A549 (cell line): ENCODE measurements around the gene EXOC2. TPM values are rescaled to one million over a fixed set of nuclear protein-coding genes. Genes with fewer than 3 reads are reported as not detected.
"Not testable (repeated sequence)": the region's sequence is repeated elsewhere in the genome, so short reads cannot be mapped to it uniquely, and the experiment has no call there.

ENCODE experiments used
- ATAC-seq, 2 experiments: fragments of 200-7000 bp in 1 of 2; fragments of >200 bp in 1 of 2; cut with Nextera tagmentation in 1 of 2; cut with Tn5 transposase in 1 of 2; 3 replicates each; pipeline versions ENCODE4 v1.8.0 to v1.9.1; 2018 to 2020; ENCODE audit warnings: mild to moderate bottlenecking in 1 of 2, moderate library complexity in 1 of 2
- CTCF ChIA-PET: fragments of 300-600 bp; sonication (Branson Sonifier 250); formaldehyde crosslinking; extraction: SDS; loops from one replicate; lab custom pipeline; 2021; ENCODE audit warnings: antibody characterized with exemption, inconsistent platforms; lab: Yijun Ruan, JAX
- POLR2A ChIA-PET: fragments of 350-600 bp; formaldehyde crosslinking; extraction: SDS; loops from one replicate; lab custom pipeline; 2021; ENCODE audit warnings: antibody characterized with exemption, inconsistent platforms; lab: Yijun Ruan, JAX
- DNase-seq, 2 experiments: peaks; one replicate each; pipeline versions ENCODE4 v3.0.0 to v3.0.0-alpha.2; 2011 to 2016; ENCODE audit warnings: low read depth in 1 of 2, low spot score in 1 of 2
- FAIRE-seq: peaks from 2 replicates; lab custom pipeline; 2011; peaks lifted over from hg19 to GRCh38; lab: Jason Lieb, UNC
- H3K27ac ChIP-seq, 2 experiments: fragments of >200 bp; sonication (Bioruptor Twin); formaldehyde crosslinking; 3 replicates each; pipeline ENCODE4 v1.5.1; 2016 to 2017
- H3K4me1 ChIP-seq: fragments of >200 bp; sonication (Bioruptor Twin); formaldehyde crosslinking; 3 replicates; pipeline ENCODE4 v1.6.1; 2016
- H3K4me2 ChIP-seq: fragments of >200 bp; sonication (Bioruptor Twin); formaldehyde crosslinking; 3 replicates; pipeline ENCODE4 v1.6.1; 2016
- H3K4me3 ChIP-seq: fragments of >200 bp; sonication (Bioruptor Twin); formaldehyde crosslinking; 3 replicates; pipeline ENCODE4 v1.5.1; 2016
- H3K9me3 ChIP-seq: fragments of >200 bp; sonication (Bioruptor Twin); formaldehyde crosslinking; 3 replicates; pipeline ENCODE4 v1.6.1; 2016
- BCL3 ChIP-seq: fragments of >200 bp; sonication (Bioruptor Twin); formaldehyde crosslinking; IDR thresholded peaks from 3 replicates; pipeline ENCODE4 v1.6.1; 2016
- BHLHE40 ChIP-seq: IDR thresholded peaks from 2 replicates; pipeline ENCODE4 v1.6.1; 2012; ENCODE audit warnings: low read depth, low read length, inconsistent platforms
- CHD4 ChIP-seq: fragments of 200-600 bp; sonication (generic); IDR thresholded peaks from 2 replicates; pipeline ENCODE4 v1.6.1; 2016; ENCODE audit warnings: antibody characterized with exemption, mild to moderate bottlenecking, borderline replicate concordance
- CTCF ChIP-seq: fragments of >200 bp; sonication (Bioruptor Twin); formaldehyde crosslinking; IDR thresholded peaks from 3 replicates; pipeline ENCODE4 v1.5.1; 2016
- EHMT2 ChIP-seq: fragments of 200-600 bp; sonication (generic); IDR thresholded peaks from 2 replicates; pipeline ENCODE4 v1.6.1; 2016; ENCODE audit warnings: antibody characterized with exemption, low read depth, mild to moderate bottlenecking, moderate library complexity
- ESRRA ChIP-seq: fragments of 150-350 bp; IDR thresholded peaks from 2 replicates; pipeline ENCODE4 v1.6.1; 2014; ENCODE audit warnings: mild to moderate bottlenecking, low read length, borderline replicate concordance
- FOSB ChIP-seq: fragments of 250-450 bp; sonication (Bioruptor Pico); IDR thresholded peaks from 2 replicates; pipeline ENCODE4 v1.5.0; 2020; ENCODE audit warnings: mild to moderate bottlenecking, moderate library complexity
- HDAC2 ChIP-seq: fragments of 200-600 bp; sonication (generic); IDR thresholded peaks from 2 replicates; pipeline ENCODE4 v1.6.1; 2016
- HOXA7 ChIP-seq: fragments of 250-450 bp; sonication (Bioruptor Pico); IDR thresholded peaks from 2 replicates; pipeline ENCODE4 v1.5.0; 2020; ENCODE audit warnings: mild to moderate bottlenecking, moderate library complexity
- HOXB5 ChIP-seq: fragments of 250-450 bp; sonication (Bioruptor Pico); IDR thresholded peaks from 2 replicates; pipeline ENCODE4 v1.5.0; 2020; ENCODE audit warnings: mild to moderate bottlenecking, moderate library complexity
- NPAS2 ChIP-seq: fragments of 250-450 bp; sonication (Bioruptor Pico); IDR thresholded peaks from 2 replicates; pipeline ENCODE4 v1.8.0; 2022; ENCODE audit warnings: mild to moderate bottlenecking, moderate library complexity, borderline replicate concordance
- POLR2A ChIP-seq: IDR thresholded peaks from 2 replicates; pipeline ENCODE4 v1.6.1; 2012; ENCODE audit warnings: mild to moderate bottlenecking, low read length
- POLR2AphosphoS2 ChIP-seq: conservative IDR thresholded peaks from 2 replicates; pipeline ENCODE4 v1.6.1; 2012; ENCODE audit warnings: low read length, improper control_type of control experiment, inconsistent platforms
- RARB ChIP-seq: fragments of 250-450 bp; sonication (Bioruptor Pico); IDR thresholded peaks from 2 replicates; pipeline ENCODE4 v1.8.0; 2021; ENCODE audit warnings: mild to moderate bottlenecking, moderate library complexity
- RCOR1 ChIP-seq: fragments of 150-350 bp; IDR thresholded peaks from 2 replicates; pipeline ENCODE4 v1.6.1; 2014; ENCODE audit warnings: antibody characterized with exemption, low read length, low read depth
- RNF2 ChIP-seq: fragments of 200-600 bp; sonication (generic); IDR thresholded peaks from 2 replicates; pipeline ENCODE4 v1.6.1; 2016; ENCODE audit warnings: low read depth, mild to moderate bottlenecking, antibody characterized with exemption, moderate library complexity, borderline replicate concordance
- SMC3 ChIP-seq: fragments of >200 bp; sonication (Bioruptor Twin); formaldehyde crosslinking; IDR thresholded peaks from 3 replicates; pipeline ENCODE4 v1.6.1; 2018; ENCODE audit warnings: inconsistent platforms
- TFCP2L1 ChIP-seq: fragments of 250-450 bp; sonication (Bioruptor Pico); IDR thresholded peaks from 2 replicates; pipeline ENCODE4 v1.5.0; 2021; ENCODE audit warnings: mild to moderate bottlenecking
- ZNF302 ChIP-seq: fragments of 250-450 bp; sonication (Bioruptor Pico); IDR thresholded peaks from 2 replicates; pipeline ENCODE4 v1.9.0; 2021; ENCODE audit warnings: inconsistent platforms, mild to moderate bottlenecking, moderate library complexity
- WGBS: methylation state at CpG from one replicate; pipeline ENCODE4 v1.1.6; 2017; ENCODE audit errors: missing lambda C conversion rate; 5-methylcytosine and 5-hydroxymethylcytosine counted together
- polyA plus RNA-seq, 4 experiments: library from polyadenylated mRNA; depleted of rRNA in 3 of 4; stranded (reverse); fragments of >200 nt; fragmentation: RNase III in 1 of 4; extraction: RNeasy Plus Mini Kit Qiagen cat#74134 plus additional on column Dnase treatment in 1 of 4; gene quantifications; 2 replicates in 3 of 4; 3 replicates in 1 of 4; pipeline ENCODE4 v1.2.3, GENCODE V29; 2011 to 2017
- TF ChIP-seq, protein P1 (sequence below): IDR thresholded peaks from 2 replicates; pipeline ENCODE4 v1.6.1; 2012; ENCODE audit warnings: low read depth, borderline replicate concordance

The EXOC2 gene
- polyA plus RNA-seq, 2 of the 4 experiments (the other 2 are of a cell fraction) = 13.3 to 22.9 TPM

- ATAC-seq = no peak
- FAIRE-seq = no peak
- CTCF ChIA-PET = no interaction called here
- POLR2A ChIA-PET = no interaction called here
- no peak overlapping the region for H3K27ac ChIP-seq
- TF ChIP-seq BHLHE40 = no peak
- no peak for TF ChIP-seq TFCP2L1 (CRISPR knock-in tag)
- TF ChIP-seq RCOR1 = no peak
- no peak for TF ChIP-seq CTCF
- no peak for TF ChIP-seq BCL3
- no peak for TF ChIP-seq ZNF302 (CRISPR knock-in tag)
- no peak for TF ChIP-seq HOXB5 (CRISPR knock-in tag)
- TF ChIP-seq CHD4 = no peak
- TF ChIP-seq HOXA7 (CRISPR knock-in tag) = no peak
- no peak for TF ChIP-seq FOSB (CRISPR knock-in tag)
- no peak for TF ChIP-seq RARB (CRISPR knock-in tag)
- no peak for TF ChIP-seq RNF2
- TF ChIP-seq, protein P1, sequence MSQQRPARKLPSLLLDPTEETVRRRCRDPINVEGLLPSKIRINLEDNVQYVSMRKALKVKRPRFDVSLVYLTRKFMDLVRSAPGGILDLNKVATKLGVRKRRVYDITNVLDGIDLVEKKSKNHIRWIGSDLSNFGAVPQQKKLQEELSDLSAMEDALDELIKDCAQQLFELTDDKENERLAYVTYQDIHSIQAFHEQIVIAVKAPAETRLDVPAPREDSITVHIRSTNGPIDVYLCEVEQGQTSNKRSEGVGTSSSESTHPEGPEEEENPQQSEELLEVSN = no peak
- TF ChIP-seq ESRRA = no peak
- no peak for TF ChIP-seq NPAS2 (CRISPR knock-in tag)
- no peak for TF ChIP-seq EHMT2
- no peak for TF ChIP-seq HDAC2
- TF ChIP-seq SMC3 = no peak
- TF ChIP-seq POLR2A = no peak
- TF ChIP-seq POLR2AphosphoS2 = no peak
- TF ChIP-seq, all 56 proteins: peak for 0
- no peak for DNase-seq
- Histone ChIP-seq H3K4me1 (peaks cover 2% of the 10 kb centered on the region; the same call in 2 of the 3 replicates), H3K4me2 (no peak overlapping the region), H3K9me3 (0 out of 3 replicates have a peak, but pooled peaks cover 3% of the 10 kb centered on the region), H3K4me3 (no peak overlapping the region)
- 56% methylated on average over 5 of the region's 5 CpGs for WGBS
Observed at GRCh38 chr6:665403-666267, 27.3 kb downstream of the EXOC2 start.

- ATAC-seq, H3K4me3 ChIP-seq, H3K27ac ChIP-seq, H3K4me2 ChIP-seq, FAIRE-seq, CTCF ChIA-PET, POLR2A ChIA-PET, H3K9me3 ChIP-seq, DNase-seq: not testable (repeated sequence)
- WGBS = 70% methylated on average over 4 of the region's 4 CpGs
- H3K4me1 ChIP-seq = peaks cover 18% of the 10 kb centered on the region
Observed at GRCh38 chr6:663788-664187, 29.2 kb downstream of the EXOC2 start.
